Forelimb muscle (tissue), 1 donor: ENCODE measurements around the gene LRRC70. TPM values are rescaled to one million over a fixed set of nuclear protein-coding genes. Genes with fewer than 3 reads are reported as not detected.
"Not testable (repeated sequence)": the region's sequence is repeated elsewhere in the genome, so short reads cannot be mapped to it uniquely, and the experiment has no call there.

Experiments
- DNase-seq: peaks from one replicate; pipeline ENCODE4 v3.0.0-alpha.2; 2013; ENCODE audit warnings: low read depth
- polyA plus RNA-seq: library from polyadenylated mRNA; unstranded; fragments of 120-200 nt; gene quantifications from one replicate; pipeline ENCODE4 v1.2.1, GENCODE V29; 2013; ENCODE audit not compliant: insufficient read length

Gene LRRC70
- 3.6 TPM for polyA plus RNA-seq

GRCh38 chr5:62578540-62578939, at the start of gene LRRC70:
LRRC70 (plus strand) TSS chr5:62578819; CDS start chr5:62579439, 620 bp downstream.
- DNase-seq, result peak; percentile 45

GRCh38 chr5:62533597-62533996, 45.0 kb upstream of the LRRC70 start:
- no peak for DNase-seq

GRCh38 chr5:62534461-62535236, 44.0 kb upstream of the LRRC70 start:
- no peak for DNase-seq

- no peak for DNase-seq
Observed at GRCh38 chr5:62536232-62536631, 42.4 kb upstream of the LRRC70 start.

- no peak for DNase-seq
Observed at GRCh38 chr5:62536783-62537182, 41.8 kb upstream of the LRRC70 start.

GRCh38 chr5:62538017-62538942, 40.3 kb upstream of the LRRC70 start:
- DNase-seq, result no peak

GRCh38 chr5:62542720-62543119, 35.9 kb upstream of the LRRC70 start:
- DNase-seq, result no peak

- no peak for DNase-seq
Observed at GRCh38 chr5:62547945-62548630, 30.5 kb upstream of the LRRC70 start.

GRCh38 chr5:62550103-62550502, 28.5 kb upstream of the LRRC70 start:
- no peak for DNase-seq

GRCh38 chr5:62555930-62556329, 22.7 kb upstream of the LRRC70 start:
- no peak for DNase-seq

GRCh38 chr5:62558941-62559340, 19.7 kb upstream of the LRRC70 start:
- no peak for DNase-seq

GRCh38 chr5:62560786-62561185, 17.8 kb upstream of the LRRC70 start:
- no peak for DNase-seq

GRCh38 chr5:62561896-62562295, 16.7 kb upstream of the LRRC70 start:
- no peak for DNase-seq

- no peak for DNase-seq
Observed at GRCh38 chr5:62562867-62563266, 15.8 kb upstream of the LRRC70 start.

GRCh38 chr5:62564101-62564500, 14.5 kb upstream of the LRRC70 start:
- no peak for DNase-seq

- DNase-seq, result not testable (repeated sequence)
Observed at GRCh38 chr5:62565740-62566139, 12.9 kb upstream of the LRRC70 start.

GRCh38 chr5:62568143-62568542, 10.5 kb upstream of the LRRC70 start:
- DNase-seq, result no peak

- DNase-seq, result no peak
Observed at GRCh38 chr5:62568800-62569432, 9.7 kb upstream of the LRRC70 start.

- no peak for DNase-seq
Observed at GRCh38 chr5:62569470-62569869, 9.1 kb upstream of the LRRC70 start.

- DNase-seq, result no peak
Observed at GRCh38 chr5:62572918-62573514, 5.6 kb upstream of the LRRC70 start.

GRCh38 chr5:62574599-62574998, 4.0 kb upstream of the LRRC70 start:
- DNase-seq, result no peak
